ENCODE results near the gene PDIA2. TPM values are rescaled to one million over a fixed set of nuclear protein-coding genes. Genes with fewer than 3 reads are reported as not detected.

PDIA2 gene
- total RNA-seq, 1 experiment from 2014 or later = not detected

- DNase-seq = no peak
- Mint-ChIP-seq H3K9me3 (ENCODE audit: low read depth, unreplicated experiment) (no peaks in the 10 kb centered on the region), H3K27ac (ENCODE audit: unreplicated experiment) (no peak overlapping the region), H3K4me3 (ENCODE audit: low read depth, unreplicated experiment) (no peak overlapping the region), H3K4me1 (ENCODE audit: low read depth, unreplicated experiment) (no peaks in the 10 kb centered on the region), H3K36me3 (ENCODE audit: insufficient read depth, unreplicated experiment) (peaks cover 61% of the 10 kb centered on the region), H3K27me3 (ENCODE audit: unreplicated experiment) (no peaks in the 10 kb centered on the region)
- intact Hi-C loops (cut with micrococcal nuclease; ENCODE audit: unreplicated experiment) = no loop called here
- no peak for TF ChIP-seq CTCF (IDR thresholded peaks at IDR 0.05; ENCODE audit: unreplicated experiment)
- BruUV-seq (replicated peaks) = no TSS peak
- CTCF ChIA-PET = no interaction called here
These were observed 14.0 kb downstream of the PDIA2 start for GRCh38 chr16:296806-297510.

- Mint-ChIP-seq H3K4me1 (ENCODE audit: low read depth, unreplicated experiment) (no peaks in the 10 kb centered on the region), H3K9me3 (ENCODE audit: low read depth, unreplicated experiment) (no peaks in the 10 kb centered on the region), H3K27ac (ENCODE audit: unreplicated experiment) (no peak overlapping the region), H3K4me3 (ENCODE audit: low read depth, unreplicated experiment) (no peak overlapping the region), H3K36me3 (ENCODE audit: insufficient read depth, unreplicated experiment) (peaks cover 58% of the 10 kb centered on the region), H3K27me3 (ENCODE audit: unreplicated experiment) (no peaks in the 10 kb centered on the region)
- no peak for TF ChIP-seq CTCF (IDR thresholded peaks at IDR 0.05; ENCODE audit: unreplicated experiment)
- CTCF ChIA-PET = no interaction called here
- no TSS peak for BruUV-seq (replicated peaks)
- no peak for DNase-seq
- intact Hi-C loops (cut with micrococcal nuclease; ENCODE audit: unreplicated experiment) = no loop called here
These were observed 14.9 kb downstream of the PDIA2 start for GRCh38 chr16:297832-298231.

- TF ChIP-seq CTCF (IDR thresholded peaks at IDR 0.05; ENCODE audit: unreplicated experiment) = no peak
- Mint-ChIP-seq H3K4me3 (ENCODE audit: low read depth, unreplicated experiment) (no peak overlapping the region), H3K27me3 (ENCODE audit: unreplicated experiment) (no peaks in the 10 kb centered on the region), H3K9me3 (ENCODE audit: low read depth, unreplicated experiment) (no peaks in the 10 kb centered on the region), H3K27ac (ENCODE audit: unreplicated experiment) (no peak overlapping the region), H3K4me1 (ENCODE audit: low read depth, unreplicated experiment) (no peaks in the 10 kb centered on the region), H3K36me3 (ENCODE audit: insufficient read depth, unreplicated experiment) (peaks cover 56% of the 10 kb centered on the region)
- no peak for DNase-seq
- CTCF ChIA-PET = no interaction called here
- BruUV-seq (replicated peaks) = no TSS peak
- intact Hi-C loops (cut with micrococcal nuclease; ENCODE audit: unreplicated experiment) = no loop called here
These were observed 18.3 kb downstream of the PDIA2 start for GRCh38 chr16:301235-301634.

- no peaks in the 10 kb centered on the region for H3K27me3 Mint-ChIP-seq (ENCODE audit: unreplicated experiment)
- no TSS peak for BruUV-seq (replicated peaks)
- no peaks in the 10 kb centered on the region for H3K4me1 Mint-ChIP-seq (ENCODE audit: low read depth, unreplicated experiment)
- no peak for TF ChIP-seq CTCF (IDR thresholded peaks at IDR 0.05; ENCODE audit: unreplicated experiment)
- H3K9me3 Mint-ChIP-seq (ENCODE audit: low read depth, unreplicated experiment) = no peaks in the 10 kb centered on the region
- H3K27ac Mint-ChIP-seq (ENCODE audit: unreplicated experiment) = no peak overlapping the region
- H3K4me3 Mint-ChIP-seq (ENCODE audit: low read depth, unreplicated experiment) = no peak overlapping the region
- intact Hi-C loops (cut with micrococcal nuclease; ENCODE audit: unreplicated experiment) = no loop called here
- no peak for DNase-seq
- CTCF ChIA-PET = no interaction called here
- H3K36me3 Mint-ChIP-seq (ENCODE audit: insufficient read depth, unreplicated experiment) = peaks cover 55% of the 10 kb centered on the region
These were observed 19.0 kb downstream of the PDIA2 start for GRCh38 chr16:301950-302349.

Measured in Calu3 (cell line).